Lower lobe of right lung (tissue), 2 donors: ENCODE data around the gene RPAP2. TPM values are rescaled to one million over a fixed set of nuclear protein-coding genes. Genes with fewer than 3 reads are reported as not detected.
"Not testable (repeated sequence)": the region's sequence is repeated elsewhere in the genome, so short reads cannot be mapped to it uniquely, and the experiment has no call there.

Source experiments
- ATAC-seq, 2 donors: fragments of 200-7000 bp; cut with Tn5 transposase; one replicate each; pipeline ENCODE4 v1.9.1; 2020 to 2022; ENCODE audit warnings: mild to moderate bottlenecking in 2 of 2, moderate library complexity in 2 of 2
- DNase-seq: peaks from one replicate; pipeline ENCODE4 v3.0.0-alpha.2; 2020
- H3K27ac ChIP-seq: fragments of 200-600 bp; one replicate; pipeline ENCODE4 v1.8.0; 2022
- H3K27me3 ChIP-seq: fragments of 200-600 bp; one replicate; pipeline ENCODE4 v1.8.0; 2022; ENCODE audit warnings: low read depth
- H3K36me3 ChIP-seq: fragments of 200-600 bp; one replicate; pipeline ENCODE4 v1.8.0; 2022; ENCODE audit warnings: mild to moderate bottlenecking
- H3K4me1 ChIP-seq: fragments of 200-600 bp; one replicate; pipeline ENCODE4 v1.8.0; 2022
- H3K4me3 ChIP-seq: fragments of 200-600 bp; one replicate; pipeline ENCODE4 v1.8.0; 2022; ENCODE audit warnings: mild to moderate bottlenecking
- H3K9me3 ChIP-seq: fragments of 200-600 bp; one replicate; pipeline ENCODE4 v1.8.0; 2022
- intact Hi-C: fragments of 100-400 bp; cut with DNase I; formaldehyde crosslinking; loops from one replicate; pipeline ENCODE4 v1.11.0; 2022
- long read RNA-seq: library from polyadenylated mRNA; unstranded; transcript quantifications from one replicate; pipeline ENCODE4 v2.0.0, GENCODE V29; 2021
- total RNA-seq: library from RNA; stranded (reverse); fragmentation: NEBNext Ultra II Directional; extraction: Animal tissue kit (Norgen Biotek cat#: 25700); gene quantifications from one replicate; pipeline ENCODE4 v1.2.1, GENCODE V29; 2021
- TF ChIP-seq, protein P1 (sequence below): fragments of 200-600 bp; IDR thresholded peaks from one replicate; pipeline ENCODE4 v1.8.0; 2022; ENCODE audit warnings: antibody characterized with exemption, mild to moderate bottlenecking
- donor health status: DM: no; HTN: yes; CAD: no; lungs with severe emphysema.

RPAP2 gene
- 20.0 TPM for total RNA-seq
- long read RNA-seq, full-length matches to known transcripts = 4 of 15 reads
- long read RNA-seq, partial matches to known transcripts = 2 of 15 reads
- long read RNA-seq, other reads (novel, unspliced or antisense) = 9 of 15 reads

DNA sequence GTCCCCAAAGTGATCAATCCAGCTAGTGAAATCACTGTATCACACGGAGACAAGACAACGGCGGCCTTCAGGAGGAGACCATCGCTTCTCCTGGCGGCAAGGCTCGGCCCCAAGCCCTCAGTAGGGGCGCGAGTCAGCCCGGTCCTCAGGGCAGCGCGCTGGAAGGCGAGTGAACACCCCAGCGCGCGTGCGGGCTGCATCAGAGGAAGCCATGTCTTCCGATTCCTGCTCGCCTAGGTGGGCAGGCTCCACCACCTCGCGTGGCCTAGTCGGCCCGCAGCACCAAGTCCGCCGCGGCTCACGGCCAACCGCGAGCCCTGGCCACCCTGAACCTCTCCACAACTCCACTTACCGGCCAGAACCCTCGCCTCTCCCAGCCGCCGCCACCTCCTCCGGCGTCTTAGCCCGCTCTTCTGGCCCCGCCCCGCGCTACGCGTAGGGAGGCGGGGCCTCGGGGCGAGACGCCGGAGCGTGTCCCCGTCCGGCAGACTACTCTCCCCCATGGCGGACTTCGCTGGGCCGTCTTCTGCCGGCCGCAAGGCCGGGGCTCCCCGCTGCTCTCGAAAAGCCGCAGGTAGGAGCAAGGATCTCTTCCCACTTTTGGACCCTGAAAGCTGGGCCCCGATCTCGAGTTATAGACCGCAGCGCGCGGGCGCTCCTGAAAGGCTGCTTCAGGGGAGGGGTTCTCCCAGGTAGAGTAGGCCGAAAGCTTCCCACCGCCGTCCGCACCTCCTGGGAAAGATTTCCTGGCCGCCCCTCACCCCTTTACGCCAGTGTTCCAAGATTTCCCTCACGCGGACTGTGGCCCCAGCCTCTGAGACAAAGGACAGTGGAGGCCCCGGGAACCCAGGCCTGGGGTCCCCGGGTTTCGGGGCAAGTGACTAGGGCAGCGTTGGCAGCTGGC is at the start of gene RPAP2, which contains the start of gene GLMN:
Gene RPAP2 (plus strand): TSS at position 487 of the 904 bp plus-strand sequence. CDS start 15 bp downstream, at position 502.
Gene GLMN (minus strand): TSS at position 415 of the 904 bp plus-strand sequence. CDS start 988 bp downstream, outside the sequence.
- peaks cover 21% of the 10 kb centered on the region for H3K4me1 ChIP-seq
- TF ChIP-seq, protein P1, sequence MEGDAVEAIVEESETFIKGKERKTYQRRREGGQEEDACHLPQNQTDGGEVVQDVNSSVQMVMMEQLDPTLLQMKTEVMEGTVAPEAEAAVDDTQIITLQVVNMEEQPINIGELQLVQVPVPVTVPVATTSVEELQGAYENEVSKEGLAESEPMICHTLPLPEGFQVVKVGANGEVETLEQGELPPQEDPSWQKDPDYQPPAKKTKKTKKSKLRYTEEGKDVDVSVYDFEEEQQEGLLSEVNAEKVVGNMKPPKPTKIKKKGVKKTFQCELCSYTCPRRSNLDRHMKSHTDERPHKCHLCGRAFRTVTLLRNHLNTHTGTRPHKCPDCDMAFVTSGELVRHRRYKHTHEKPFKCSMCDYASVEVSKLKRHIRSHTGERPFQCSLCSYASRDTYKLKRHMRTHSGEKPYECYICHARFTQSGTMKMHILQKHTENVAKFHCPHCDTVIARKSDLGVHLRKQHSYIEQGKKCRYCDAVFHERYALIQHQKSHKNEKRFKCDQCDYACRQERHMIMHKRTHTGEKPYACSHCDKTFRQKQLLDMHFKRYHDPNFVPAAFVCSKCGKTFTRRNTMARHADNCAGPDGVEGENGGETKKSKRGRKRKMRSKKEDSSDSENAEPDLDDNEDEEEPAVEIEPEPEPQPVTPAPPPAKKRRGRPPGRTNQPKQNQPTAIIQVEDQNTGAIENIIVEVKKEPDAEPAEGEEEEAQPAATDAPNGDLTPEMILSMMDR = no peak
- DNase-seq (peak; percentile 90), ATAC-seq (peak; percentile 100)
- H3K27me3 ChIP-seq = no peaks in the 10 kb centered on the region
- H3K4me3 ChIP-seq = peak within 1 kb of the TSS; percentile 77
- peaks cover 23% of the 10 kb centered on the region for H3K36me3 ChIP-seq
- H3K9me3 ChIP-seq = no peaks in the 10 kb centered on the region
- intact Hi-C loops = no loop called here
- peak within 1 kb of the TSS; percentile 88 for H3K27ac ChIP-seq

DNA sequence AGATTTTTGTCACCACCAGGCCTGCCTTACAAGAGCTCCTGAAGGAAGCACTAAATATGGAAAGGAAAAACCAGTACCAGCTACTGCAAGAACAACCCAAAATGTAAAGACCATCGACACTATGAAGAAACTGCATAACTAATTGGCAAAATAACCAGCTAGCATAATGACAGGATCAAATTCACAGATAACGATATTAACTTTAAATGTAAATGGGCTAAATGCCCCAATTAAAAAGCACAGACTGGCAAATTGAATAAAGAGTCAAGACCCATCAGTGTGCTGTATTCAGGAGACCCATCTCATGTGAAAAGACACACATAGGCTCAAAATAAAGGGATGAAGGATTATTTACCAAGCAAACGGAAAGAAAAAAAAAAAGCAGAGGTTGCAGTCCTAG is 44.1 kb upstream of the RPAP2 start:
- H3K4me3 ChIP-seq, ATAC-seq, H3K27me3 ChIP-seq, H3K4me1 ChIP-seq, H3K27ac ChIP-seq, intact Hi-C loops, DNase-seq: not testable (repeated sequence)
- Histone ChIP-seq H3K9me3 (peaks cover 10% of the 10 kb centered on the region), H3K36me3 (peaks cover 27% of the 10 kb centered on the region)

DNA sequence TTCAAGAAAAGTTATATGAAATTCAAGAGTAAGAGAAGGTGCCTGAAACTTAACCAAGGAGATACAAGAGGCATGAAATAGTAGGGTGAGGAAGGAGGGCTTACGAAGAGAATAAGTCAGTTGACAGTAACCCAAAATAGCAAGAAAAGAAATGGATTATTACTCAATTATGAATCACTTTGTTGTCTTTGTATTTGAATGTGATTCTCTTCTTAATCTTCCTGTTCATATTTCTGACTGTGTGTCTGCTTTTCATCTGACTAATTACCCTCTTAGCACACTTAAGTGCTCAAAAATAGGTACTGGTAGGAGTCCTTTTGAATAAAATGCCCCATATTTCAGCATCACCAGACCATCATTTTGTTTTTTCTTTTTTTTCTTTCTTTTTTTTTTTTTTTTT is 39.5 kb upstream of the RPAP2 start:
- ATAC-seq (no peak), DNase-seq (no peak)
- H3K27me3 ChIP-seq = no peaks in the 10 kb centered on the region
- TF ChIP-seq, protein P1 = no peak
- H3K9me3 ChIP-seq = peaks cover 10% of the 10 kb centered on the region
- no peak overlapping the region for H3K4me3 ChIP-seq
- no peak overlapping the region for H3K27ac ChIP-seq
- H3K36me3 ChIP-seq = peaks cover 45% of the 10 kb centered on the region
- intact Hi-C loops = no loop called here
- H3K4me1 ChIP-seq = no peaks in the 10 kb centered on the region

DNA sequence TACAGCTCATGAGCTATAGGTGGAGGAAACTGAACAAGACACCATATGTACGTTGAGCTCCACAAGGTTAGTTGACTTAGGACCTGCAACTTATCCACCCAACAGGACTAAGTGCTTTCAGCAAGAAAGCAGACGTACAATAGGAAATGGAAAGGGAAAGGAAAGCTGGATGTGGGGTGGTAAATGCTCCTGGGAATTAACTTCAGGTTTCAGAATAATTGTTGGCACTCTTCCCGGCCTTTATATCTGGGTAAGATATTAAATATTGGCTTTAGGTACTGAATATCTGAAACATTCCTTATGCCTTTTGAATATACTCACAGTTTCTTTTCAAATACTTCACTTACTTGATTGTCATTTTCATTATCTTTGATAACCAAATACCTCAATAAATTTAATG is 36.3 kb upstream of the RPAP2 start:
- Histone ChIP-seq H3K9me3 (no peaks in the 10 kb centered on the region), H3K4me1 (no peaks in the 10 kb centered on the region), H3K27ac (no peak overlapping the region), H3K4me3 (no peak overlapping the region), H3K36me3 (peaks cover 56% of the 10 kb centered on the region), H3K27me3 (no peaks in the 10 kb centered on the region)
- TF ChIP-seq, protein P1 = no peak
- ATAC-seq = no peak
- intact Hi-C loops = no loop called here
- DNase-seq = no peak

DNA sequence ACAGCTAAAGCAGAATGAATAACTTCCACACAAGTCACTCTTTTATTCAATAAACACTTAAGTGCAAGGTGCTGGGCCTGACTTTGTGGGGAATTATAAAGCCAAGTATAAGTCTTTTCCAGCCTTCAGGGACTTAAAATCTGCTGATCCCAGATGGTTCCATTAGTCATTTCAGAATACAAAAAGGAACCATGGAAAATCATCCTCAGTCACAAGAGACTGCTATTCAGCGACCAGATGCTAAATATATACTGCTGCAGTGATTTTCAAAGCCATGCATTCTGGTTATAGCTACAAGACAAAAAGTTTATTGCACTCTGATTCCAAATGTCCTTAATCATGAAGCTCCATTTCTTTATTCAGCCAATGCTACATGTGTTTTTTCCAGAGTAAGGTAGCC is 25.8 kb upstream of the RPAP2 start:
- peaks cover 27% of the 10 kb centered on the region for H3K36me3 ChIP-seq
- H3K27ac ChIP-seq = no peak overlapping the region
- ATAC-seq = no peak
- no peaks in the 10 kb centered on the region for H3K9me3 ChIP-seq
- H3K4me3 ChIP-seq = no peak overlapping the region
- TF ChIP-seq, protein P1 = no peak
- no peaks in the 10 kb centered on the region for H3K4me1 ChIP-seq
- no peak for DNase-seq
- intact Hi-C loops = no loop called here
- H3K27me3 ChIP-seq = no peaks in the 10 kb centered on the region

DNA sequence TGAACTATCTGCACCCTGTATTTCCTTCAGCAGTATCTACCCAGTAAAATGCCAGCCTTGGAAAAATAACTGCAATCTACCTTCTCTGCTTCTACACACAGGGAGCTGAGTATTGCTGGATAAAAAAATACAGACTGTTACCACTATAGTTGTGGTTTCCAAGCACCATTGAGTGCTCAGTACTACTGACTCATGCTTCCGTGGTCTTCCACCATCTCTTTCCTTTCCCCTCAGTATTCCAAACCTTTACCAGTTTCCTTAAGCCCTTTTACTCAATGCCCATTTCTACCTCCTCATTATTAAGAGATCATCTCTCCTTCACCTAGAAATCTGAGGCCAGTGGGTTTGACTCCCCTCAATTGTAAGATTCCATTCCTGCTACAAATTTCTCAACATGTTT is 23.9 kb upstream of the RPAP2 start:
- DNase-seq = no peak
- Histone ChIP-seq H3K27ac (no peak overlapping the region), H3K36me3 (peaks cover 30% of the 10 kb centered on the region), H3K27me3 (no peaks in the 10 kb centered on the region), H3K9me3 (no peaks in the 10 kb centered on the region), H3K4me3 (no peak overlapping the region), H3K4me1 (no peaks in the 10 kb centered on the region)
- ATAC-seq = no peak
- TF ChIP-seq, protein P1 = no peak
- intact Hi-C loops = no loop called here
